ENCODE measurements around the gene ZW10. TPM values are rescaled to one million over a fixed set of nuclear protein-coding genes. Genes with fewer than 3 reads are reported as not detected.
A peak's percentile ranks its signal among the peaks of the same experiment; 100 is the strongest.

The ZW10 gene
- total and polyA plus RNA-seq, 2 donors (not counting 1 experiment from before 2014, with no cell fraction given): 4.8 to 11.9 TPM

DNA sequence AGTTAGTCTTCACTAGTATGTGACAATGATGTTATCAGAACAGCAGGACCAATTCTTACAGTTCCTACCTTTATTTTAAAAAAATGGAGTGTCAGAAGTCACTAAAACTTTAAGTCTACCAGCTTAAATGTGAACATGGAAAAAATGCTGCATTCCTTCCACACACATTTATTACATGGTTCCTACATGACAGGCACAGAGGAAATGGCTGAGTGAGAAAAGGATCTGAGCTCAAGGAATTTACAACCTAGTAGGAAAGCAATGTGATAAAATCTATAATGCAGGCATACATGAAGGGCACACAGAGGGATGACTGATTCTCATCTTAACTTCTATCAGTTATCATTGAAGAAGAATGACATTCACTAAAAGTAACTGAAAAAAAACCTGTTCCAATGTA, 29.1 kb upstream of the ZW10 start:
- no peak for ATAC-seq (ENCODE audit: low read depth)
- intact Hi-C loops (cut with micrococcal nuclease): no loop called here
- H3K36me3 ChIP-seq (replicated peaks in 1 of 2; ENCODE audit: control extremely low read depth in 1 of 2, control insufficient read depth in 1 of 2, extremely low read depth in 1 of 2, insufficient read depth in 2 of 2, low read length in 1 of 2): peaks cover 3 to 78% of the 10 kb centered on the region in 2 experiments
- ChIA-PET POLR2A (no interaction called here), CTCF (interaction anchor here (1.0 to 8.6 kb wide), 3 partner anchors 15 to 460 kb away, joined by 3 to 207 read pairs (median 3); no protein-coding TSS in a partner anchor)
- H3K4me3 ChIP-seq (ENCODE audit: control extremely low read depth in 1 of 5, extremely low read depth in 1 of 5, insufficient read depth in 1 of 5, low read depth in 2 of 5, low read length in 4 of 5): no peak overlapping the region
- H4K20me1 ChIP-seq (ENCODE audit: control insufficient read depth, insufficient read depth, low read length, poor library complexity, severe bottlenecking): no peaks in the 10 kb centered on the region
- H3K27ac ChIP-seq (ENCODE audit: low read length in 2 of 2): no peak overlapping the region
- H3K9me3 ChIP-seq (ENCODE audit: control extremely low read depth in 1 of 3, control insufficient read depth in 2 of 3, insufficient read depth in 1 of 3, low read length in 2 of 3): no peaks in the 10 kb centered on the region
- no peak overlapping the region for H3K4me2 ChIP-seq (replicated peaks; ENCODE audit: low read depth, low read length, poor library complexity, severe bottlenecking)
- Mint-ChIP-seq H3K27me3 (no peaks in the 10 kb centered on the region), H3K4me1 (peaks cover 4% of the 10 kb centered on the region), H3K27ac (no peak overlapping the region), H3K4me3 (no peak overlapping the region), H3K9me3 (ENCODE audit: insufficient read depth) (no peaks in the 10 kb centered on the region)
- H3K27me3 ChIP-seq (replicated peaks in 1 of 4; ENCODE audit: control extremely low read depth in 1 of 4, control insufficient read depth in 3 of 4, insufficient read depth in 4 of 4, low read length in 3 of 4): no peaks in the 10 kb centered on the region
- no peak for TF ChIP-seq EZH2 (IDR thresholded peaks at IDR 0.05; ENCODE audit: borderline replicate concordance, insufficient read depth, low read depth, low read length, poor library complexity, severe bottlenecking)
- TF ChIP-seq, protein P1, sequence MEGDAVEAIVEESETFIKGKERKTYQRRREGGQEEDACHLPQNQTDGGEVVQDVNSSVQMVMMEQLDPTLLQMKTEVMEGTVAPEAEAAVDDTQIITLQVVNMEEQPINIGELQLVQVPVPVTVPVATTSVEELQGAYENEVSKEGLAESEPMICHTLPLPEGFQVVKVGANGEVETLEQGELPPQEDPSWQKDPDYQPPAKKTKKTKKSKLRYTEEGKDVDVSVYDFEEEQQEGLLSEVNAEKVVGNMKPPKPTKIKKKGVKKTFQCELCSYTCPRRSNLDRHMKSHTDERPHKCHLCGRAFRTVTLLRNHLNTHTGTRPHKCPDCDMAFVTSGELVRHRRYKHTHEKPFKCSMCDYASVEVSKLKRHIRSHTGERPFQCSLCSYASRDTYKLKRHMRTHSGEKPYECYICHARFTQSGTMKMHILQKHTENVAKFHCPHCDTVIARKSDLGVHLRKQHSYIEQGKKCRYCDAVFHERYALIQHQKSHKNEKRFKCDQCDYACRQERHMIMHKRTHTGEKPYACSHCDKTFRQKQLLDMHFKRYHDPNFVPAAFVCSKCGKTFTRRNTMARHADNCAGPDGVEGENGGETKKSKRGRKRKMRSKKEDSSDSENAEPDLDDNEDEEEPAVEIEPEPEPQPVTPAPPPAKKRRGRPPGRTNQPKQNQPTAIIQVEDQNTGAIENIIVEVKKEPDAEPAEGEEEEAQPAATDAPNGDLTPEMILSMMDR (IDR thresholded peaks at IDR 0.05): no peak
- H3K9ac ChIP-seq (ENCODE audit: low read length): no peak overlapping the region
- no peaks in the 10 kb centered on the region for H3K4me1 ChIP-seq (ENCODE audit: control insufficient read depth in 2 of 2, insufficient read depth in 2 of 2, low read length in 2 of 2)
- no peaks in the 10 kb centered on the region for H3K79me2 ChIP-seq (ENCODE audit: control insufficient read depth, insufficient read depth, low read length)
- H2AFZ ChIP-seq (ENCODE audit: insufficient read depth, low read depth, low read length, poor library complexity, severe bottlenecking): no peak overlapping the region
- no peak for DNase-seq

DNA sequence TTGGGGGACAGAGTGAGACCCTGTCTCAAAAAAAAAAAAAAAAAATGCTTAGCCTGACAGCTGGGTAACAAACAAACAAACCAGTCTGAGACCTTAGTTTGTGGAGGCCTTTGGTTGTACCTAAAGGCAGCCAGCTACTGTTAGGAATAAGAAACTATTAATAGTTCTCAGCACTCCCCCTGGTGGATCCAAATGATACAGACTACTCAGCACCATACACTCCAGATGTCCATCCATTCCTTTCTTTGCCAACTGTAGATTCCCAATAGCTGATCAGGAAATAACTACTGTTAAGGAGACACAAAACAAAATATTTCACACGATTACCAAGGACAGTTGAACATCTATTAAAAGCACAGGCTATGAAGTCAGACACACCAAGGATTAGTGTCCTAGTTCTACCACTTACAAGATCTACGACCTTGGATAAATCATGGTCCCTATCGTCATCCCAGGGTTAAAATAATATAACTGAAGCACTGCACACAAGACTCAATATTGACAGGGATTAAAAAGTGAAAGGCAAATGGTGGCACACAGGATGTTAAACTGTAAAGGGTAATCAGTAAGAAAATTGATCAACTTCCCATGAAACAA, 23.3 kb upstream of the ZW10 start:
- ChIA-PET POLR2A (interaction anchor here (0.8 kb wide), 1 partner anchor 464 kb away, joined by 4 read pairs; no protein-coding TSS in a partner anchor), CTCF (interaction anchor here (0.7 to 5.8 kb wide), 25 partner anchors 8 to 1690 kb away, joined by 3 to 52 read pairs (median 4); partner anchors contain the start of gene ZW10)
- no peaks in the 10 kb centered on the region for H3K9me3 Mint-ChIP-seq (ENCODE audit: insufficient read depth)
- Histone ChIP-seq H3K4me2 (replicated peaks; ENCODE audit: low read depth, low read length, poor library complexity, severe bottlenecking) (no peak overlapping the region), H3K9ac (ENCODE audit: low read length) (no peak overlapping the region), H3K27me3 (replicated peaks in 1 of 4; ENCODE audit: control extremely low read depth in 1 of 4, control insufficient read depth in 3 of 4, insufficient read depth in 4 of 4, low read length in 3 of 4) (no peaks in the 10 kb centered on the region), H4K20me1 (ENCODE audit: control insufficient read depth, insufficient read depth, low read length, poor library complexity, severe bottlenecking) (no peaks in the 10 kb centered on the region), H3K4me1 (ENCODE audit: control insufficient read depth in 2 of 2, insufficient read depth in 2 of 2, low read length in 2 of 2) (no peaks in the 10 kb centered on the region), H2AFZ (ENCODE audit: insufficient read depth, low read depth, low read length, poor library complexity, severe bottlenecking) (no peak overlapping the region), H3K9me3 (ENCODE audit: control extremely low read depth in 1 of 3, control insufficient read depth in 2 of 3, insufficient read depth in 1 of 3, low read length in 2 of 3) (no peaks in the 10 kb centered on the region), H3K36me3 (replicated peaks in 1 of 2; ENCODE audit: control extremely low read depth in 1 of 2, control insufficient read depth in 1 of 2, extremely low read depth in 1 of 2, insufficient read depth in 2 of 2, low read length in 1 of 2) (peaks cover 4 to 34% of the 10 kb centered on the region in 2 experiments), H3K79me2 (ENCODE audit: control insufficient read depth, insufficient read depth, low read length) (no peaks in the 10 kb centered on the region), H3K4me3 (ENCODE audit: control extremely low read depth in 1 of 5, extremely low read depth in 1 of 5, insufficient read depth in 1 of 5, low read depth in 2 of 5, low read length in 4 of 5) (no peak overlapping the region), H3K27ac (ENCODE audit: low read length in 2 of 2) (no peak overlapping the region)
- ATAC-seq (ENCODE audit: low read depth): peak; percentile 75
- peak; percentile 47 for DNase-seq
- intact Hi-C loops (cut with micrococcal nuclease): loop anchor here (1.0 kb wide), 1 partner anchor 491 kb away; no protein-coding TSS in a partner anchor
- TF ChIP-seq, protein P1 (IDR thresholded peaks at IDR 0.05): peak; percentile 72
- TF ChIP-seq EZH2 (IDR thresholded peaks at IDR 0.05; ENCODE audit: borderline replicate concordance, insufficient read depth, low read depth, low read length, poor library complexity, severe bottlenecking): no peak
- H3K27me3 Mint-ChIP-seq: no peaks in the 10 kb centered on the region
- WGBS (ENCODE audit: insufficient coverage): 85% methylated on average over 3 of the region's 3 CpGs
- no peak overlapping the region for H3K4me3 Mint-ChIP-seq
- no peak overlapping the region for H3K27ac Mint-ChIP-seq
- H3K4me1 Mint-ChIP-seq: no peaks in the 10 kb centered on the region
